Skin epidermis (tissue), 12 donors: Measurements from ENCODE around the gene RECQL5.

Source experiments
- H3K27ac ChIP-seq, 21 experiments: fragments of 200-600 bp; sonication (generic) in 11 of 21; one replicate each; pipeline ENCODE4 v1.5.0; 2020; ENCODE audit warnings: mild to moderate bottlenecking in 3 of 21, inconsistent platforms in 2 of 21, moderate library complexity in 2 of 21
- H3K4me3 ChIP-seq, 7 experiments: fragments of 200-600 bp; sonication (generic) in 2 of 7; one replicate each; pipeline ENCODE4 v1.5.0; 2020; ENCODE audit warnings: inconsistent platforms in 2 of 7, mild to moderate bottlenecking in 2 of 7, moderate library complexity in 1 of 7

The RECQL5 gene

GRCh38 chr17:75666959-75667790, at the start of gene RECQL5, which contains the start of gene SAP30BP:
RECQL5 (minus strand) TSS chr17:75667154; CDS start chr17:75666557, 597 bp downstream.
SAP30BP (plus strand) TSS chr17:75667338; CDS start chr17:75667373, 35 bp downstream.
- peak within 1 kb of the TSS; percentile 34 to 97 (median 87) for H3K27ac ChIP-seq
- H3K4me3 ChIP-seq = peak within 1 kb of the TSS; percentile 62 to 100 (median 97)

GRCh38 chr17:75712446-75712845, 45.5 kb upstream of the RECQL5 start:
- Histone ChIP-seq H3K27ac (no peak overlapping the region), H3K4me3 (no peak overlapping the region)

GRCh38 chr17:75707079-75707571, 40.2 kb upstream of the RECQL5 start:
- peak overlapping the region in 19 of 21 experiments; percentile 22 to 76 (median 51) for H3K27ac ChIP-seq
- H3K4me3 ChIP-seq = no peak overlapping the region

- Histone ChIP-seq H3K27ac (peak overlapping the region in 15 of 21 experiments; percentile 22 to 76 (median 51)), H3K4me3 (no peak overlapping the region)
Observed at GRCh38 chr17:75706042-75706728, 39.2 kb upstream of the RECQL5 start.

- H3K4me3 ChIP-seq = no peak overlapping the region
- H3K27ac ChIP-seq = peak overlapping the region in 8 of 21 experiments; percentile 13 to 63 (median 50)
Observed at GRCh38 chr17:75704963-75705875, 38.3 kb upstream of the RECQL5 start.

GRCh38 chr17:75703591-75703990, 36.6 kb upstream of the RECQL5 start:
- Histone ChIP-seq H3K4me3 (no peak overlapping the region), H3K27ac (peak overlapping the region in 4 of 21 experiments; percentile 9 to 80 (median 34))

GRCh38 chr17:75703191-75703590, 36.2 kb upstream of the RECQL5 start:
- H3K27ac ChIP-seq = peak overlapping the region in 6 of 21 experiments; percentile 9 to 90 (median 62)
- no peak overlapping the region for H3K4me3 ChIP-seq

- Histone ChIP-seq H3K27ac (peak overlapping the region; percentile 17 to 91 (median 78)), H3K4me3 (no peak overlapping the region)
Observed at GRCh38 chr17:75701288-75701687, 34.3 kb upstream of the RECQL5 start.

GRCh38 chr17:75698659-75699058, 31.7 kb upstream of the RECQL5 start:
- Histone ChIP-seq H3K27ac (peak overlapping the region in 15 of 21 experiments; percentile 21 to 91 (median 82)), H3K4me3 (no peak overlapping the region)

GRCh38 chr17:75697651-75698291, 30.8 kb upstream of the RECQL5 start:
- Histone ChIP-seq H3K27ac (peak overlapping the region in 20 of 21 experiments; percentile 39 to 91 (median 82)), H3K4me3 (no peak overlapping the region)

- no peak overlapping the region for H3K4me3 ChIP-seq
- peak overlapping the region in 20 of 21 experiments; percentile 2 to 91 (median 82) for H3K27ac ChIP-seq
Observed at GRCh38 chr17:75695830-75696271, 28.9 kb upstream of the RECQL5 start.

GRCh38 chr17:75695141-75695829, 28.3 kb upstream of the RECQL5 start:
- H3K4me3 ChIP-seq = no peak overlapping the region
- H3K27ac ChIP-seq = peak overlapping the region in 20 of 21 experiments; percentile 26 to 91 (median 82)

- H3K4me3 ChIP-seq = no peak overlapping the region
- H3K27ac ChIP-seq = peak overlapping the region; percentile 32 to 91 (median 81)
Observed at GRCh38 chr17:75694536-75694935, 27.6 kb upstream of the RECQL5 start.

- peak overlapping the region; percentile 32 to 91 (median 81) for H3K27ac ChIP-seq
- H3K4me3 ChIP-seq = no peak overlapping the region
Observed at GRCh38 chr17:75693500-75694481, 26.8 kb upstream of the RECQL5 start.

GRCh38 chr17:75692976-75693375, 26.0 kb upstream of the RECQL5 start:
- peak overlapping the region in 20 of 21 experiments; percentile 32 to 91 (median 82) for H3K27ac ChIP-seq
- no peak overlapping the region for H3K4me3 ChIP-seq

- no peak overlapping the region for H3K4me3 ChIP-seq
- peak overlapping the region in 16 of 21 experiments; percentile 16 to 91 (median 86) for H3K27ac ChIP-seq
Observed at GRCh38 chr17:75691801-75692626, 25.1 kb upstream of the RECQL5 start.
